ENCODE results near the gene CSTF1.

CSTF1 gene

DNA sequence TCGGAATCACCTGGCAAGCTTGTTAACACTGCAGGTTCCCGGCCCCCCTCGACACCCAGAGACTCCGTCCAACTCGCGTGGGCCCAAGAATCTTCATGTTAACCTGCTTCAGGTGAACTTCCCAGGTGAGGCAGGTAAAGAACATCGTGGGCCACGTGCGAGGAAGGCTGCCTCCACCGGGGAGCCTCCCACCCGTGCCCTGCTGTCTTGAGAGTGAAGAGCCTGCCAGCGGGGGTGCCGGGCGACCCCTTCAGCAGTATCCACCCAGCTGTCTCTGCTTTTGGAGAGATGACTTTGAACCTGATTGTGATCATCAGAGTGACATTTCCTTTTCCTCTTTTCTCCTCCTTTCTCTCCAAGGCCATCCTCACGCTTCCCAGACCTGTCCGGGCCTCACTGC lies 53.1 kb downstream of the CSTF1 start:
- no peak for FAIRE-seq
- DNase-seq (ENCODE audit: insufficient read length, low spot score), result no peak

DNA sequence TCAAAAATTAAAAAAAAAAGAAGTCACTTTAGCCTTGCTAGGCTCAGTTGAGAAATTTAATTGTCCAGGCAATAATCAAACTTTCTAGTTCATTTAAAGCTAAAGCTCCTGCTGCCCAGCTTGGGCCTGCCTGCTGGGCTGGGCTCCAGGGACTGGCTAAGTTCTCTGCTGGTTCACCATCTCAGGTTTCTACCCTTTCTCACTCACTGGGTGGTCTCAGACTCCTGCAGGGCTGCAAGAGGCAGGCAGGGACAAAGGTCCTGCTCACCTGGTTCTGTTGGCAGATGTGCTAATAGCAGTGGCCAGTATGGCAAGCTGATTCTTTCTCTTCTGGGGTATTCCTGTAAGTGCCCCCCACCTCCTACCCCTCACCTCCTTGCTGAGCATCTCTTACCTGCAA lies 54.8 kb downstream of the CSTF1 start:
- no peak for FAIRE-seq
- no peak for DNase-seq (ENCODE audit: insufficient read length, low spot score)

DNA sequence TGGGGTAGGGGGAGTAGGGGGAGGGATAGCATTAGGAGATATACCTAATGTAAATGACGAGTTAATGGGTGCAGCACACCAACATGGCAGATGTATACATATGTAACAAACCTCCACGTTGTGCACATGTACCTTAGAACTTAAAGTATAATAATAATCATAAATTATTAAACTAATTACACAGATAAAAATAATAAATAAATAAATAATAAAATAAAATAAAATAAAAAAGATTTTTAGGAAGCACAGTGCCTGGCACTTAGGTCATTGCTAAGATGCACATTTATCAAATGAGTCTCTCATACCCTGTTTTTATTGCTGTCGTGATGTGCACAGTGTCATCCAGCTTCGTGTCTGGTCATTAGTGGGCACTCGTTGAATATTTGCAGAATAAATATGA lies 57.0 kb downstream of the CSTF1 start:
- FAIRE-seq (no peak), DNase-seq (ENCODE audit: insufficient read length, low spot score) (no peak)

DNA sequence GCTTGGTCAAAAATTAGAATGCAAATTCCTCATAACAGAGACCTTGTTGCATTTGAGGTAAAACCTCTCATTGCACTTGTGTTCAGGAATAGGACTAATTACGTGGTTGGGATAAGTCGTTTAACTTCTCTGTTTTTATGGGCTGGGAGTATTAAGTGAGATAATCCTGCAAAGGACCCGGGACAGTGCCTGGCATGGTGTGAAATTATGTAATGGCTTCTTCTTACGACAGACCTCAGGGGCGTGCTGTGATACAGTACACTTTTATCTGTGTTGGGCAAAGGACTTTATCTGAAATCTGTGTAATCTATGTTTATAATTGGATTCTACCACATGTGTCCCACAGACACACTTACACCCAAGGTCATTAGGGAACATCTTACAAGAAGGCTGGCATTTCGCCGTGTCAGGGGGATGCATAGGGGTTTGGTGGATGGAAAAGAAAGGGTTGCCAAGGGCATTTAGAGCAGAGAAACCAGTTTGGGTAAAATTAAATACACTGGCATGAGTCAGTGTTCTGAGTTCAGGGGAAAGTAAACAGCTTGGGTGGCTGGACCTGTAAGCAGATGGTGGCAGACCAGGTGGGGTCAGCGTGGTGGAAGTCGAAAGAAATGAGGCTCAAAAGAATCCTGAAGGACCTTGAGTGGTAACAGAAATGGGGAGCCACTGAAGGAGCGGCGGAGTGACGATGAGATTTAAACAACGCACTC lies 58.8 kb downstream of the CSTF1 start:
- FAIRE-seq, result peak; percentile 85
- DNase-seq (ENCODE audit: insufficient read length, low spot score), result no peak

DNA sequence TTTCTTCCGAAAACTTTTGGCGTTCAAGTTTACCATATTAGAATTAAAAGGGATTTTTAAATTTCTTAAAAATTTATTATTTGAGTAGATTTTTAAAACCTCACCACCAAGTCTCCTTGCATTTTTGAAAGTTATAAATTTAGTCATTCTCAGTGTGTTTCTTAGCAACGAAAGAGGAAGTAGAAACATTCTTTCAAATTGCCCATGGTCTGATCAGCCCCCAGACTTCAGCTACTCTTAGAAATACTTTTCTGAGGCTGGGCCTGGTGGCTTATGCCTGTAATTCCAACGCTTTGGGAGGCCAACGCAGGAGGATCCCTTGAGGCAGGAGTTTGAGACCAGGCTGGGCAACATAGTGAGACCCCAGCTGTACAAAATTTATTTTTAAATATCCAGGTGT lies 60.9 kb downstream of the CSTF1 start:
- FAIRE-seq, result no peak
- DNase-seq (ENCODE audit: insufficient read length, low spot score), result no peak

DNA sequence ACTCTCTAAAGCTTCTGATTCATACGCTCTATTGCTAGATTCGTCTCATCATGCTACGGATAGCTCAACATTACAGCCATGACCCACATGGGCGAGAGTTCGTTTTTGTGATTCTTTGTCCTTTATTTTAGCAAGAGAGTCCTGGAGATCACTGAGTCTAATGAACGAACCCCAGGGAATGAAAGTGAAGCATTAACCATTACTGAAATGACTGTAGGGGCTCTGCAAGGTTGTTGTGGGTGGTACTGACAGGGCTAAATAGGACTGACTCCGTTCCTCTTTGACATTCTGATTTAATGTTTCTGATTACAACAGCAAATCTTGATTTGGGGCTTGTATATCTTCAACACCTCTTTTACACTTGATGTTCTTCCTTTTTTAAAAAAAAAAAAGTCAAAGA lies 62.3 kb downstream of the CSTF1 start:
- DNase-seq (ENCODE audit: insufficient read length, low spot score), result no peak
- FAIRE-seq, result peak; percentile 69
